Rectal smooth muscle tissue (tissue), 1 donor: ENCODE results near the gene PRSS2.
A peak's percentile ranks its signal among the peaks of the same experiment; 100 is the strongest.

Source experiments
- H3K27ac ChIP-seq: one replicate; pipeline ENCODE4 v1.7.0; 2013; ENCODE audit warnings: low read depth, low read length, inconsistent platforms
- H3K27me3 ChIP-seq: one replicate; pipeline ENCODE4 v1.7.0; 2013; ENCODE audit warnings: low read length; ENCODE audit not compliant: control insufficient read depth, insufficient read depth
- H3K36me3 ChIP-seq: one replicate; pipeline ENCODE4 v1.7.0; 2013; ENCODE audit warnings: low read length; ENCODE audit not compliant: control insufficient read depth, insufficient read depth
- H3K4me1 ChIP-seq: one replicate; pipeline ENCODE4 v1.7.0; 2013; ENCODE audit warnings: low read length; ENCODE audit not compliant: control insufficient read depth, insufficient read depth
- H3K4me3 ChIP-seq: one replicate; pipeline ENCODE4 v1.7.0; 2013; ENCODE audit warnings: low read length
- H3K9ac ChIP-seq: one replicate; pipeline ENCODE4 v1.7.0; 2013; ENCODE audit warnings: low read length

PRSS2 gene

GRCh38 chr7:142792129-142792528 is 21.4 kb downstream of the PRSS2 start:
- Histone ChIP-seq H3K27ac (no peak overlapping the region), H3K27me3 (peaks cover 6% of the 10 kb centered on the region), H3K4me1 (no peaks in the 10 kb centered on the region), H3K4me3 (no peak overlapping the region), H3K36me3 (no peaks in the 10 kb centered on the region), H3K9ac (no peak overlapping the region)

GRCh38 chr7:142792593-142792992 is 21.8 kb downstream of the PRSS2 start:
- H3K9ac ChIP-seq, result no peak overlapping the region
- H3K36me3 ChIP-seq, result no peaks in the 10 kb centered on the region
- no peak overlapping the region for H3K27ac ChIP-seq
- peaks cover 10% of the 10 kb centered on the region for H3K27me3 ChIP-seq
- H3K4me3 ChIP-seq, result no peak overlapping the region
- no peaks in the 10 kb centered on the region for H3K4me1 ChIP-seq

GRCh38 chr7:142793156-142793555 is 22.4 kb downstream of the PRSS2 start:
- peaks cover 12% of the 10 kb centered on the region for H3K27me3 ChIP-seq
- no peaks in the 10 kb centered on the region for H3K4me1 ChIP-seq
- H3K9ac ChIP-seq, result no peak overlapping the region
- no peak overlapping the region for H3K27ac ChIP-seq
- H3K36me3 ChIP-seq, result no peaks in the 10 kb centered on the region
- H3K4me3 ChIP-seq, result no peak overlapping the region

- Histone ChIP-seq H3K9ac (no peak overlapping the region), H3K27ac (no peak overlapping the region), H3K4me1 (no peaks in the 10 kb centered on the region), H3K27me3 (peaks cover 15% of the 10 kb centered on the region), H3K4me3 (no peak overlapping the region), H3K36me3 (no peaks in the 10 kb centered on the region)
Measured at GRCh38 chr7:142795339-142795863, 24.6 kb downstream of the PRSS2 start.

- no peak overlapping the region for H3K27ac ChIP-seq
- H3K36me3 ChIP-seq, result no peaks in the 10 kb centered on the region
- H3K9ac ChIP-seq, result no peak overlapping the region
- H3K4me1 ChIP-seq, result no peaks in the 10 kb centered on the region
- H3K4me3 ChIP-seq, result no peak overlapping the region
- peaks cover 15% of the 10 kb centered on the region for H3K27me3 ChIP-seq
Measured at GRCh38 chr7:142796001-142796500, 25.3 kb downstream of the PRSS2 start.

GRCh38 chr7:142796501-142797390 is 26.0 kb downstream of the PRSS2 start:
- H3K4me1 ChIP-seq, result no peaks in the 10 kb centered on the region
- no peaks in the 10 kb centered on the region for H3K36me3 ChIP-seq
- H3K27ac ChIP-seq, result no peak overlapping the region
- H3K4me3 ChIP-seq, result peak overlapping the region; percentile 67
- H3K27me3 ChIP-seq, result peaks cover 15% of the 10 kb centered on the region
- no peak overlapping the region for H3K9ac ChIP-seq

GRCh38 chr7:142797391-142798377 is 26.9 kb downstream of the PRSS2 start:
- no peaks in the 10 kb centered on the region for H3K36me3 ChIP-seq
- H3K4me3 ChIP-seq, result peak overlapping the region; percentile 67
- H3K27me3 ChIP-seq, result peaks cover 15% of the 10 kb centered on the region
- peak overlapping the region; percentile 42 for H3K9ac ChIP-seq
- no peaks in the 10 kb centered on the region for H3K4me1 ChIP-seq
- no peak overlapping the region for H3K27ac ChIP-seq

- Histone ChIP-seq H3K4me3 (peak overlapping the region; percentile 67), H3K4me1 (no peaks in the 10 kb centered on the region), H3K27ac (no peak overlapping the region), H3K27me3 (peaks cover 15% of the 10 kb centered on the region), H3K9ac (no peak overlapping the region), H3K36me3 (no peaks in the 10 kb centered on the region)
Measured at GRCh38 chr7:142798451-142799436, 28.0 kb downstream of the PRSS2 start.

GRCh38 chr7:142799437-142799835 is 28.7 kb downstream of the PRSS2 start:
- no peak overlapping the region for H3K27ac ChIP-seq
- H3K27me3 ChIP-seq, result peaks cover 15% of the 10 kb centered on the region
- H3K9ac ChIP-seq, result no peak overlapping the region
- H3K4me3 ChIP-seq, result no peak overlapping the region
- no peaks in the 10 kb centered on the region for H3K36me3 ChIP-seq
- H3K4me1 ChIP-seq, result no peaks in the 10 kb centered on the region

GRCh38 chr7:142800088-142800487 is 29.3 kb downstream of the PRSS2 start:
- Histone ChIP-seq H3K27ac (no peak overlapping the region), H3K4me3 (no peak overlapping the region), H3K9ac (no peak overlapping the region), H3K36me3 (no peaks in the 10 kb centered on the region), H3K27me3 (peaks cover 15% of the 10 kb centered on the region), H3K4me1 (no peaks in the 10 kb centered on the region)

GRCh38 chr7:142800699-142801260 is 30.0 kb downstream of the PRSS2 start:
- Histone ChIP-seq H3K4me1 (no peaks in the 10 kb centered on the region), H3K36me3 (no peaks in the 10 kb centered on the region), H3K9ac (no peak overlapping the region), H3K4me3 (no peak overlapping the region), H3K27ac (no peak overlapping the region), H3K27me3 (peaks cover 13% of the 10 kb centered on the region)
